CD14-positive monocyte (primary cell): ENCODE measurements around the gene GDPD4. TPM values are rescaled to one million over a fixed set of nuclear protein-coding genes. Genes with fewer than 3 reads are reported as not detected.

Experiments
- DNase-seq, 3 donors: peaks; one replicate each; pipeline ENCODE4 v3.0.0-alpha.2; 2011 to 2022
- H2AFZ ChIP-seq: 2 replicates; pipeline ENCODE4 v1.6.0; 2012; ENCODE audit warnings: mild to moderate bottlenecking, low read depth, low read length, inconsistent platforms; ENCODE audit not compliant: insufficient read depth, poor library complexity, severe bottlenecking
- H3K27ac ChIP-seq, 2 donors: 1 replicate in 1 of 2; 2 replicates in 1 of 2; pipeline ENCODE4 v1.5.1; 2012 to 2013; ENCODE audit warnings: low read length in 2 of 2, control low read depth in 1 of 2, inconsistent platforms in 1 of 2, low read depth in 1 of 2, mild to moderate bottlenecking in 1 of 2
- H3K27me3 ChIP-seq, 2 donors: one replicate each; pipeline versions ENCODE4 v1.6.0 to v1.6.1; 2011 to 2013; ENCODE audit warnings: low read length in 2 of 2; ENCODE audit not compliant: control insufficient read depth in 2 of 2, insufficient read depth in 2 of 2
- H3K36me3 ChIP-seq, 2 donors: replicated peaks in 1 of 2; 1 replicate in 1 of 2; 2 replicates in 1 of 2; pipeline versions ENCODE4 v1.5.1 to v1.6.1; 2012 to 2013; ENCODE audit warnings: low read length in 2 of 2, control low read depth in 1 of 2, inconsistent platforms in 1 of 2, mild to moderate bottlenecking in 1 of 2; ENCODE audit not compliant: insufficient read depth in 2 of 2, control insufficient read depth in 1 of 2
- H3K4me1 ChIP-seq, 2 donors: 1 replicate in 1 of 2; 2 replicates in 1 of 2; pipeline versions ENCODE4 v1.5.1 to v1.6.1; 2012 to 2013; ENCODE audit warnings: low read length in 2 of 2, control low read depth in 1 of 2, inconsistent platforms in 1 of 2, mild to moderate bottlenecking in 1 of 2, moderate library complexity in 1 of 2; ENCODE audit not compliant: insufficient read depth in 2 of 2, control insufficient read depth in 1 of 2
- H3K4me2 ChIP-seq: replicated peaks from 2 replicates; pipeline ENCODE3; 2012; ENCODE audit warnings: low read length, moderate library complexity, mild to moderate bottlenecking; ENCODE audit not compliant: poor library complexity, severe bottlenecking; ENCODE audit errors: extremely low read depth
- H3K4me3 ChIP-seq, 3 experiments: fragments of 200-600 bp in 1 of 3; sonication (generic) in 1 of 3; replicated peaks in 1 of 3; 1 replicate in 2 of 3; 2 replicates in 1 of 3; pipeline ENCODE4 v1.5.1; 2011 to 2013; ENCODE audit warnings: low read length in 3 of 3, mild to moderate bottlenecking in 3 of 3, control low read depth in 2 of 3, low read depth in 2 of 3, inconsistent platforms in 1 of 3, moderate library complexity in 1 of 3
- H3K79me2 ChIP-seq: 2 replicates; pipeline ENCODE4 v1.6.0; 2012; ENCODE audit warnings: mild to moderate bottlenecking, control low read depth, inconsistent platforms, low read length, moderate library complexity; ENCODE audit not compliant: insufficient read depth
- H3K9ac ChIP-seq: 2 replicates; pipeline ENCODE4 v1.6.0; 2017; ENCODE audit warnings: low read length, mild to moderate bottlenecking; ENCODE audit not compliant: insufficient read depth, poor library complexity, severe bottlenecking
- H3K9me3 ChIP-seq, 2 donors: replicated peaks in 1 of 2; 1 replicate in 1 of 2; 2 replicates in 1 of 2; pipeline versions ENCODE4 v1.5.1 to v1.6.1; 2012 to 2013; ENCODE audit warnings: low read length in 2 of 2, control low read depth in 1 of 2; ENCODE audit not compliant: control insufficient read depth in 1 of 2, insufficient read depth in 1 of 2
- H4K20me1 ChIP-seq: 2 replicates; pipeline ENCODE4 v1.6.0; 2012; ENCODE audit warnings: mild to moderate bottlenecking, low read length, control low read depth, moderate library complexity; ENCODE audit not compliant: insufficient read depth
- H3K27ac Mint-ChIP-seq, 7 donors: one replicate each; pipeline ENCODE4 v1.8.0; 2020; ENCODE audit warnings: mild to moderate bottlenecking in 7 of 7, mixed read lengths in 7 of 7, moderate library complexity in 6 of 7, inconsistent platforms in 2 of 7
- H3K27me3 Mint-ChIP-seq, 3 donors: one replicate each; pipeline ENCODE4 v1.8.0; 2021 to 2022; ENCODE audit warnings: low read depth in 3 of 3, mild to moderate bottlenecking in 3 of 3, mixed read lengths in 3 of 3, moderate library complexity in 3 of 3, inconsistent platforms in 1 of 3
- H3K36me3 Mint-ChIP-seq, 2 donors: one replicate each; pipeline ENCODE4 v1.8.0; 2020; ENCODE audit warnings: mixed read lengths in 2 of 2, inconsistent platforms in 1 of 2, mild to moderate bottlenecking in 1 of 2
- H3K4me1 Mint-ChIP-seq: one replicate; pipeline ENCODE4 v1.8.0; 2020; ENCODE audit warnings: mild to moderate bottlenecking, mixed read lengths
- H3K4me3 Mint-ChIP-seq, 2 donors: one replicate each; pipeline ENCODE4 v1.8.0; 2020; ENCODE audit warnings: mild to moderate bottlenecking in 2 of 2, mixed read lengths in 2 of 2, moderate library complexity in 1 of 2
- H3K9me3 Mint-ChIP-seq, 7 donors: one replicate each; pipeline ENCODE4 v1.8.0; 2020 to 2022; ENCODE audit warnings: mixed read lengths in 7 of 7, mild to moderate bottlenecking in 6 of 7, moderate library complexity in 6 of 7, inconsistent platforms in 2 of 7
- CTCF ChIP-seq: fragments of 200-600 bp; IDR thresholded peaks from one replicate; pipeline ENCODE4 v1.8.0; 2022; ENCODE audit warnings: antibody characterized with exemption, mild to moderate bottlenecking
- WGBS: methylation state at CpG from one replicate; pipeline ENCODE4 v1.1.5; 2013; ENCODE audit warnings: missing lambda C conversion rate; ENCODE audit not compliant: insufficient coverage; 5-methylcytosine and 5-hydroxymethylcytosine counted together
- intact Hi-C, 2 donors: fragments of 100-400 bp; cut with micrococcal nuclease; formaldehyde crosslinking; loops; one replicate each; pipeline versions ENCODE4 v1.15.0 to v1.15.1; 2023
- polyA plus RNA-seq, 3 donors: library from polyadenylated mRNA; depleted of rRNA in 1 of 3; unstranded in 2 of 3; stranded (reverse) in 1 of 3; fragments of 300-500 nt in 2 of 3; fragments of >200 nt in 1 of 3; fragmentation: Illumina TruSeq in 2 of 3; gene quantifications; 1 replicate in 2 of 3; 2 replicates in 1 of 3; pipeline ENCODE4 v1.2.3, GENCODE V29; 2012 to 2021

Gene GDPD4
- polyA plus RNA-seq, 3 donors = not detected

- peaks cover 18% of the 10 kb centered on the region for H3K4me1 Mint-ChIP-seq
- 88% methylated on average over 9 of the region's 11 CpGs for WGBS
Measured at GRCh38 chr11:77180346-77180745, 121.1 kb downstream of the GDPD4 start.

GRCh38 chr11:77179681-77180080, 121.8 kb downstream of the GDPD4 start:
- no peak overlapping the region for H3K4me3 ChIP-seq
- DNase-seq = no peak
- H3K36me3 ChIP-seq = peaks cover 7 to 16% of the 10 kb centered on the region in 2 donors
- no peak overlapping the region for H2AFZ ChIP-seq
- no peak overlapping the region for H3K27ac ChIP-seq
- peaks cover 0 to 8% (median 3%) of the 10 kb centered on the region in 3 donors for H3K27me3 Mint-ChIP-seq
- H3K4me2 ChIP-seq = no peak overlapping the region
- peaks cover 0 to 4% (median 0%) of the 10 kb centered on the region in 7 donors for H3K9me3 Mint-ChIP-seq
- WGBS = 98% methylated on average over 18 of the region's 19 CpGs
- TF ChIP-seq CTCF = no peak
- no peaks in the 10 kb centered on the region for H4K20me1 ChIP-seq
- H3K9me3 ChIP-seq = no peaks in the 10 kb centered on the region
- no peak overlapping the region for H3K4me3 Mint-ChIP-seq
- H3K79me2 ChIP-seq = no peaks in the 10 kb centered on the region
- H3K9ac ChIP-seq = no peak overlapping the region
- H3K4me1 ChIP-seq = peaks cover 21 to 23% of the 10 kb centered on the region in 2 donors
- H3K4me1 Mint-ChIP-seq = peaks cover 23% of the 10 kb centered on the region
- H3K36me3 Mint-ChIP-seq = peaks cover 25 to 39% of the 10 kb centered on the region in 2 donors
- H3K27me3 ChIP-seq = no peaks in the 10 kb centered on the region
- no peak overlapping the region for H3K27ac Mint-ChIP-seq
- intact Hi-C loops = no loop called here

More at GRCh38 chr11:77180346-77180745, 121.1 kb downstream of the GDPD4 start:
- Mint-ChIP-seq H3K9me3 (peaks cover 0 to 4% (median 0%) of the 10 kb centered on the region in 7 donors), H3K36me3 (peaks cover 26 to 39% of the 10 kb centered on the region in 2 donors), H3K4me3 (no peak overlapping the region), H3K27ac (peak overlapping the region in 1 of 7 donors; percentile 23), H3K27me3 (peaks cover 0 to 8% (median 3%) of the 10 kb centered on the region in 3 donors)
- no peak for DNase-seq
- Histone ChIP-seq H3K9me3 (no peaks in the 10 kb centered on the region), H3K4me3 (no peak overlapping the region), H3K36me3 (peaks cover 7 to 16% of the 10 kb centered on the region in 2 donors), H3K4me1 (peaks cover 15 to 16% of the 10 kb centered on the region in 2 donors), H2AFZ (no peak overlapping the region), H3K27ac (no peak overlapping the region), H3K9ac (no peak overlapping the region), H3K4me2 (no peak overlapping the region), H3K79me2 (no peaks in the 10 kb centered on the region), H4K20me1 (no peaks in the 10 kb centered on the region), H3K27me3 (no peaks in the 10 kb centered on the region)
- intact Hi-C loops = no loop called here
- TF ChIP-seq CTCF = no peak
